B cell (primary cell): ENCODE results near the gene GABRG3. TPM values are rescaled to one million over a fixed set of nuclear protein-coding genes. Genes with fewer than 3 reads are reported as not detected.

Experiments
- ATAC-seq: fragments of 200-7000 bp; cut with Tn5 transposase; one replicate; pipeline ENCODE4 v1.10.0; 2021; ENCODE audit warnings: low read depth, mild to moderate bottlenecking, moderate number of reproducible peaks, moderate library complexity
- CTCF ChIA-PET: fragments of 350-600 bp; sonication (Branson Sonifier 250); formaldehyde crosslinking; loops from one replicate; lab custom pipeline; 2021; ENCODE audit warnings: antibody characterized with exemption, inconsistent platforms; lab: Charles Lee
- POLR2A ChIA-PET: fragments of 350-600 bp; sonication (Branson Sonifier 250); formaldehyde crosslinking; loops from one replicate; lab custom pipeline; 2021; ENCODE audit warnings: antibody characterized with exemption; lab: Charles Lee
- DNase-seq: peaks from one replicate; pipeline ENCODE4 v3.0.0; 2013
- H2AFZ ChIP-seq: 2 replicates; pipeline ENCODE4 v1.6.1; 2012; ENCODE audit warnings: mild to moderate bottlenecking, low read depth, low read length; ENCODE audit not compliant: insufficient read depth, poor library complexity, severe bottlenecking
- H3K27ac ChIP-seq, 2 donors: 1 replicate in 1 of 2; 2 replicates in 1 of 2; pipeline ENCODE4 v1.5.1; 2012 to 2013; ENCODE audit warnings: low read length in 2 of 2, mild to moderate bottlenecking in 2 of 2, moderate library complexity in 1 of 2
- H3K27me3 ChIP-seq, 4 experiments: fragments of 200-600 bp in 1 of 4; sonication (generic) in 1 of 4; replicated peaks in 1 of 4; 1 replicate in 2 of 4; 2 replicates in 2 of 4; pipeline versions ENCODE4 v1.6.1 to v1.7.0; 2013 to 2016; ENCODE audit warnings: low read length in 3 of 4, mild to moderate bottlenecking in 2 of 4, mixed read lengths in 1 of 4, moderate library complexity in 1 of 4; ENCODE audit not compliant: insufficient read depth in 4 of 4, control insufficient read depth in 3 of 4; ENCODE audit errors: control extremely low read depth in 1 of 4
- H3K36me3 ChIP-seq, 2 experiments: replicated peaks in 1 of 2; 1 replicate in 1 of 2; 2 replicates in 1 of 2; pipeline versions ENCODE4 v1.6.1 to v1.7.1; 2013; ENCODE audit warnings: low read length in 1 of 2; ENCODE audit not compliant: insufficient read depth in 2 of 2, control insufficient read depth in 1 of 2; ENCODE audit errors: control extremely low read depth in 1 of 2, extremely low read depth in 1 of 2
- H3K4me1 ChIP-seq, 2 donors: fragments of 200-600 bp in 1 of 2; sonication (generic) in 1 of 2; 1 replicate in 1 of 2; 2 replicates in 1 of 2; pipeline versions ENCODE4 v1.5.1 to v1.6.1; 2013 to 2017; ENCODE audit warnings: low read length in 2 of 2; ENCODE audit not compliant: control insufficient read depth in 2 of 2, insufficient read depth in 2 of 2
- H3K4me2 ChIP-seq: replicated peaks from 2 replicates; pipeline ENCODE3; 2012; ENCODE audit warnings: mild to moderate bottlenecking, low read depth, low read length; ENCODE audit not compliant: poor library complexity, severe bottlenecking
- H3K4me3 ChIP-seq, 5 experiments: fragments of 200-600 bp in 1 of 5; sonication (generic) in 1 of 5; 1 replicate in 3 of 5; 2 replicates in 2 of 5; pipeline versions ENCODE4 v1.5.1 to v1.7.0; 2011 to 2016; ENCODE audit warnings: low read length in 4 of 5, mild to moderate bottlenecking in 4 of 5, low read depth in 2 of 5, control low read depth in 1 of 5, moderate library complexity in 1 of 5; ENCODE audit not compliant: insufficient read depth in 1 of 5; ENCODE audit errors: control extremely low read depth in 1 of 5, extremely low read depth in 1 of 5
- H3K79me2 ChIP-seq: fragments of 200-600 bp; sonication (generic); one replicate; pipeline ENCODE4 v1.6.0; 2016; ENCODE audit warnings: low read length; ENCODE audit not compliant: control insufficient read depth, insufficient read depth
- H3K9ac ChIP-seq: fragments of 200-600 bp; sonication (generic); 2 replicates; pipeline ENCODE4 v1.6.1; 2017; ENCODE audit warnings: mild to moderate bottlenecking, low read length, moderate library complexity
- H3K9me3 ChIP-seq, 3 donors: one replicate each; pipeline versions ENCODE4 v1.6.1 to v1.7.1; 2013; ENCODE audit warnings: low read length in 2 of 3; ENCODE audit not compliant: control insufficient read depth in 2 of 3, insufficient read depth in 1 of 3; ENCODE audit errors: control extremely low read depth in 1 of 3
- H4K20me1 ChIP-seq: 2 replicates; pipeline ENCODE4 v1.6.0; 2012; ENCODE audit warnings: mild to moderate bottlenecking, low read length; ENCODE audit not compliant: insufficient read depth, control insufficient read depth, poor library complexity, severe bottlenecking
- H3K27ac Mint-ChIP-seq: one replicate; pipeline ENCODE4 v1.8.0; 2021; ENCODE audit warnings: mixed read lengths
- H3K27me3 Mint-ChIP-seq: one replicate; pipeline ENCODE4 v1.8.0; 2021; ENCODE audit warnings: mixed read lengths
- H3K4me1 Mint-ChIP-seq: one replicate; pipeline ENCODE4 v1.8.0; 2021; ENCODE audit warnings: mixed read lengths
- H3K4me3 Mint-ChIP-seq: one replicate; pipeline ENCODE4 v1.8.0; 2021; ENCODE audit warnings: mixed read lengths
- H3K9me3 Mint-ChIP-seq: one replicate; pipeline ENCODE4 v1.8.0; 2022; ENCODE audit warnings: mixed read lengths; ENCODE audit not compliant: insufficient read depth
- CTCF ChIP-seq: fragments of 200-600 bp; IDR thresholded peaks from one replicate; pipeline ENCODE4 v1.8.0; 2022; ENCODE audit warnings: antibody characterized with exemption, mild to moderate bottlenecking
- EZH2 ChIP-seq: IDR thresholded peaks from 2 replicates; pipeline ENCODE4 v1.6.1; 2012; ENCODE audit warnings: borderline replicate concordance, low read depth, mild to moderate bottlenecking, moderate library complexity, low read length; ENCODE audit not compliant: insufficient read depth, poor library complexity, severe bottlenecking
- WGBS: methylation state at CpG from one replicate; pipeline ENCODE4 v1.1.5; 2013; ENCODE audit warnings: missing lambda C conversion rate; ENCODE audit not compliant: insufficient coverage; 5-methylcytosine and 5-hydroxymethylcytosine counted together
- intact Hi-C: fragments of 100-400 bp; cut with micrococcal nuclease; formaldehyde crosslinking; loops from one replicate; pipeline ENCODE4 v1.10.0; 2022
- polyA plus RNA-seq: library from polyadenylated mRNA; depleted of rRNA; stranded (reverse); fragments of >200 nt; gene quantifications from 2 replicates; pipeline ENCODE4 v1.2.3, GENCODE V29; 2012
- total RNA-seq, 2 donors: library from RNA; stranded (reverse); fragments of 120-200 nt in 1 of 2; gene quantifications; 1 replicate in 1 of 2; 2 replicates in 1 of 2; pipeline versions ENCODE4 v1.2.3 to v1.2.4, GENCODE V29; 2013 to 2022

The GABRG3 gene
- total and polyA plus RNA-seq, 2 donors (not counting 1 experiment from before 2014, with no cell fraction given): not detected

- Histone ChIP-seq H3K9me3 (peaks cover 0 to 19% (median 0%) of the 10 kb centered on the region in 3 donors), H3K36me3 (no peaks in the 10 kb centered on the region), H3K4me2 (no peak overlapping the region), H3K27ac (no peak overlapping the region), H2AFZ (no peak overlapping the region), H3K79me2 (no peaks in the 10 kb centered on the region), H3K4me1 (no peaks in the 10 kb centered on the region), H3K27me3 (no peaks in the 10 kb centered on the region), H3K4me3 (no peak overlapping the region), H4K20me1 (no peaks in the 10 kb centered on the region), H3K9ac (no peak overlapping the region)
- H3K4me1 Mint-ChIP-seq: no peaks in the 10 kb centered on the region
- intact Hi-C loops: no loop called here
- H3K27me3 Mint-ChIP-seq: no peaks in the 10 kb centered on the region
- TF ChIP-seq CTCF (no peak), EZH2 (no peak)
- no peaks in the 10 kb centered on the region for H3K9me3 Mint-ChIP-seq
- 78% methylated on average over 6 of the region's 8 CpGs for WGBS
- ChIA-PET POLR2A (no interaction called here), CTCF (no interaction called here)
- ATAC-seq (no peak), DNase-seq (no peak)
- no peak overlapping the region for H3K4me3 Mint-ChIP-seq
- no peak overlapping the region for H3K27ac Mint-ChIP-seq
Measured at GRCh38 chr15:27327467-27328025, 356.6 kb downstream of the GABRG3 start.

- no peaks in the 10 kb centered on the region for H3K36me3 ChIP-seq
- H3K4me3 ChIP-seq: no peak overlapping the region
- TF ChIP-seq EZH2: no peak
- TF ChIP-seq CTCF: no peak
- H3K27ac ChIP-seq: no peak overlapping the region
- no peak overlapping the region for H2AFZ ChIP-seq
- H3K4me2 ChIP-seq: no peak overlapping the region
- H3K9me3 ChIP-seq: peaks cover 0 to 19% (median 0%) of the 10 kb centered on the region in 3 donors
- H3K79me2 ChIP-seq: no peaks in the 10 kb centered on the region
- ChIA-PET CTCF (no interaction called here), POLR2A (no interaction called here)
- H3K4me1 ChIP-seq: no peaks in the 10 kb centered on the region
- 85% methylated on average over 6 of the region's 7 CpGs for WGBS
- no peaks in the 10 kb centered on the region for H3K27me3 Mint-ChIP-seq
- no peak overlapping the region for H3K9ac ChIP-seq
- H3K27ac Mint-ChIP-seq: no peak overlapping the region
- no peaks in the 10 kb centered on the region for H4K20me1 ChIP-seq
- no peak for ATAC-seq
- no peaks in the 10 kb centered on the region for H3K4me1 Mint-ChIP-seq
- DNase-seq: no peak
- no peaks in the 10 kb centered on the region for H3K9me3 Mint-ChIP-seq
- H3K4me3 Mint-ChIP-seq: no peak overlapping the region
- intact Hi-C loops: no loop called here
- no peaks in the 10 kb centered on the region for H3K27me3 ChIP-seq
Measured at GRCh38 chr15:27328186-27328585, 357.2 kb downstream of the GABRG3 start.
